Erythroblast (primary cell): ENCODE data around the gene SCN5A.

Experiments used
- GATA1 ChIP-seq: IDR thresholded peaks from 2 replicates; pipeline ENCODE4 v1.6.1; 2011; ENCODE audit warnings: low read depth, mild to moderate bottlenecking, control low read depth, low read length, moderate library complexity
- POLR2A ChIP-seq: IDR thresholded peaks from 2 replicates; pipeline ENCODE4 v1.6.1; 2011; ENCODE audit warnings: mild to moderate bottlenecking, low read length

- no peak for TF ChIP-seq POLR2A
- no peak for TF ChIP-seq GATA1
Measured at GRCh38 chr3:38564631-38565338, 84.7 kb downstream of the SCN5A start.
